AG08396 (cell line): ENCODE results near the gene TIE1.

ENCODE experiments used
- DNase-seq: peaks from one replicate; pipeline ENCODE4 v3.0.0; 2012; ENCODE audit warnings: low spot score, mixed read lengths

The TIE1 gene

GRCh38 chr1:43274125-43274803, 26.5 kb upstream of the TIE1 start:
- DNase-seq, result no peak

- DNase-seq, result no peak
Observed at GRCh38 chr1:43274804-43275180, 26.0 kb upstream of the TIE1 start.

- DNase-seq, result no peak
Observed at GRCh38 chr1:43275826-43276620, 24.8 kb upstream of the TIE1 start.

GRCh38 chr1:43276673-43277072, 24.1 kb upstream of the TIE1 start:
- DNase-seq, result no peak

GRCh38 chr1:43277116-43277876, 23.5 kb upstream of the TIE1 start:
- no peak for DNase-seq

- DNase-seq, result no peak
Observed at GRCh38 chr1:43279161-43279560, 21.6 kb upstream of the TIE1 start.

- no peak for DNase-seq
Observed at GRCh38 chr1:43279666-43280065, 21.1 kb upstream of the TIE1 start.

GRCh38 chr1:43280692-43281091, 20.1 kb upstream of the TIE1 start:
- DNase-seq, result no peak

- DNase-seq, result no peak
Observed at GRCh38 chr1:43282220-43283195, 18.3 kb upstream of the TIE1 start.

- no peak for DNase-seq
Observed at GRCh38 chr1:43284065-43284464, 16.7 kb upstream of the TIE1 start.

GRCh38 chr1:43284546-43285110, 16.2 kb upstream of the TIE1 start:
- DNase-seq, result no peak

GRCh38 chr1:43285269-43285990, 15.4 kb upstream of the TIE1 start, which contains the start of gene C1orf210:
Gene C1orf210 (minus strand): TSS chr1:43285581. CDS start chr1:43283270, 2,311 bp downstream.
- no peak for DNase-seq

GRCh38 chr1:43286115-43286514, 14.7 kb upstream of the TIE1 start:
- no peak for DNase-seq

- DNase-seq, result no peak
Observed at GRCh38 chr1:43286533-43286932, 14.2 kb upstream of the TIE1 start.

- DNase-seq, result no peak
Observed at GRCh38 chr1:43288058-43288784, 12.6 kb upstream of the TIE1 start.

- no peak for DNase-seq
Observed at GRCh38 chr1:43288785-43289706, 11.7 kb upstream of the TIE1 start.

- no peak for DNase-seq
Observed at GRCh38 chr1:43292216-43292615, 8.6 kb upstream of the TIE1 start.

- DNase-seq, result no peak
Observed at GRCh38 chr1:43292679-43293078, 8.1 kb upstream of the TIE1 start.

- DNase-seq, result no peak
Observed at GRCh38 chr1:43293176-43293575, 7.6 kb upstream of the TIE1 start.
